DMS153 treated with DMSO at 0.1 percent for 48 hours (cell line): ENCODE data around the gene NDUFV3.
"Not testable (repeated sequence)": the region's sequence is repeated elsewhere in the genome, so short reads cannot be mapped to it uniquely, and the experiment has no call there.

Experiments
- DNase-seq: peaks from one replicate; lab custom pipeline; 2025; ENCODE audit not compliant: unreplicated experiment; lab: John Stamatoyannopoulos, UW

Gene NDUFV3

GRCh38 chr21:42933137-42933970 lies 40.2 kb downstream of the NDUFV3 start:
- peak; percentile 35 for DNase-seq

- DNase-seq: not testable (repeated sequence)
Observed at GRCh38 chr21:42933973-42934372, 40.9 kb downstream of the NDUFV3 start.

GRCh38 chr21:42936360-42936759 lies 43.3 kb downstream of the NDUFV3 start:
- not testable (repeated sequence) for DNase-seq

- DNase-seq: not testable (repeated sequence)
Observed at GRCh38 chr21:42937034-42937940, 44.2 kb downstream of the NDUFV3 start.

- DNase-seq: no peak
Observed at GRCh38 chr21:42937960-42938605, 45.0 kb downstream of the NDUFV3 start.

- DNase-seq: not testable (repeated sequence)
Observed at GRCh38 chr21:42938606-42938995, 45.5 kb downstream of the NDUFV3 start.

GRCh38 chr21:42939582-42940413 lies 46.7 kb downstream of the NDUFV3 start:
- DNase-seq: no peak

GRCh38 chr21:42941696-42942085 lies 48.6 kb downstream of the NDUFV3 start:
- no peak for DNase-seq

- DNase-seq: no peak
Observed at GRCh38 chr21:42942244-42942643, 49.1 kb downstream of the NDUFV3 start.

GRCh38 chr21:42949094-42949755 lies 56.1 kb downstream of the NDUFV3 start:
- DNase-seq: not testable (repeated sequence)

GRCh38 chr21:42951193-42951592 lies 58.1 kb downstream of the NDUFV3 start:
- DNase-seq: not testable (repeated sequence)

GRCh38 chr21:42956824-42957630 lies 63.9 kb downstream of the NDUFV3 start:
- DNase-seq: no peak

GRCh38 chr21:42958122-42958521 lies 65.0 kb downstream of the NDUFV3 start:
- not testable (repeated sequence) for DNase-seq

- DNase-seq: no peak
Observed at GRCh38 chr21:42959728-42960127, 66.6 kb downstream of the NDUFV3 start.

GRCh38 chr21:42962380-42963007 lies 69.4 kb downstream of the NDUFV3 start:
- DNase-seq: no peak
